Neural cell (in vitro differentiated cells): ENCODE measurements around the gene PAN2. TPM values are rescaled to one million over a fixed set of nuclear protein-coding genes. Genes with fewer than 3 reads are reported as not detected.

ENCODE experiments used
- H2AFZ ChIP-seq: fragments of 200-600, 300-800 bp; sonication (generic), shearing (Covaris generic); 2 replicates; pipeline ENCODE4 v1.6.0; 2014; ENCODE audit warnings: low read depth, mild to moderate bottlenecking, antibody characterized with exemption, low read length, moderate library complexity
- H3F3A ChIP-seq: fragments of 200-600 bp; shearing (Covaris generic); 2 replicates; pipeline ENCODE4 v1.6.1; 2016; ENCODE audit warnings: mild to moderate bottlenecking, moderate library complexity, mixed read lengths, antibody characterized with exemption, low read length; ENCODE audit not compliant: insufficient read depth, poor library complexity, severe bottlenecking
- H3K27ac ChIP-seq: fragments of 200-600, 300-800 bp; sonication (generic), shearing (Covaris generic); 2 replicates; pipeline ENCODE4 v1.5.1; 2014; ENCODE audit warnings: mild to moderate bottlenecking, low read length, moderate library complexity
- H3K27me3 ChIP-seq: fragments of 300-800, 200-600 bp; sonication (generic), shearing (Covaris generic); 2 replicates; pipeline ENCODE4 v1.6.0; 2014; ENCODE audit warnings: mild to moderate bottlenecking, low read depth, low read length, moderate library complexity; ENCODE audit not compliant: insufficient read depth
- H3K36me3 ChIP-seq: fragments of 300-800, 200-600 bp; sonication (generic), shearing (Covaris generic); 2 replicates; pipeline ENCODE4 v1.5.1; 2014; ENCODE audit warnings: mild to moderate bottlenecking, antibody characterized with exemption, low read length, moderate library complexity; ENCODE audit not compliant: insufficient read depth
- H3K4me2 ChIP-seq: fragments of 300-800, 200-600 bp; sonication (generic), shearing (Covaris generic); 2 replicates; pipeline ENCODE4 v1.6.0; 2014; ENCODE audit warnings: mild to moderate bottlenecking, low read length
- H3K4me3 ChIP-seq: fragments of 300-800, 200-600 bp; sonication (generic), shearing (Covaris generic); 2 replicates; pipeline ENCODE4 v1.5.1; 2014; ENCODE audit warnings: mild to moderate bottlenecking, low read length, moderate library complexity
- H3K79me2 ChIP-seq: fragments of 200-600 bp; shearing (Covaris generic); replicated peaks from 2 replicates; pipeline ENCODE4 v1.6.0; 2014; ENCODE audit warnings: mild to moderate bottlenecking, low read length, moderate library complexity; ENCODE audit not compliant: insufficient read depth
- H3K9ac ChIP-seq: fragments of 300-800, 200-600 bp; sonication (generic), shearing (Covaris generic); 2 replicates; pipeline ENCODE4 v1.6.1; 2016; ENCODE audit warnings: mild to moderate bottlenecking, low read length, mixed read lengths
- H3K9me2 ChIP-seq: fragments of 200-600 bp; shearing (Covaris generic); 2 replicates; pipeline ENCODE4 v1.6.1; 2016; ENCODE audit warnings: mild to moderate bottlenecking, low read length, mixed read lengths; ENCODE audit not compliant: insufficient read depth
- H3K9me3 ChIP-seq: fragments of 200-600, 300-800 bp; sonication (generic), shearing (Covaris generic); 2 replicates; pipeline ENCODE4 v1.6.1; 2016; ENCODE audit warnings: mild to moderate bottlenecking, mixed run types, low read length, moderate library complexity, mixed read lengths
- H4K20me1 ChIP-seq: fragments of 200-600 bp; shearing (Covaris generic); 2 replicates; pipeline ENCODE4 v1.6.1; 2016; ENCODE audit warnings: mild to moderate bottlenecking, mixed run types; ENCODE audit not compliant: insufficient read depth
- EP300 ChIP-seq: fragments of 450-650 bp; conservative IDR thresholded peaks from 2 replicates; pipeline ENCODE4 v1.6.1; 2014; ENCODE audit warnings: antibody characterized with exemption, mild to moderate bottlenecking, moderate library complexity; ENCODE audit not compliant: poor library complexity, severe bottlenecking
- EZH2 ChIP-seq: fragments of 200-600, 300-800 bp; shearing (Covaris generic), sonication (generic); IDR thresholded peaks from 2 replicates; pipeline ENCODE4 v1.6.1; 2014; ENCODE audit warnings: antibody characterized with exemption, low read length, borderline replicate concordance, mild to moderate bottlenecking; ENCODE audit not compliant: insufficient read depth, poor library complexity, severe bottlenecking
- MXI1 ChIP-seq: fragments of 450-650 bp; conservative IDR thresholded peaks from 2 replicates; pipeline ENCODE4 v1.6.1; 2014; ENCODE audit warnings: antibody characterized with exemption, mild to moderate bottlenecking; ENCODE audit not compliant: poor library complexity, severe bottlenecking
- POLR2AphosphoS5 ChIP-seq: IDR thresholded peaks from 2 replicates; pipeline ENCODE4 v1.6.1; 2012
- RAD21 ChIP-seq: fragments of 450-650 bp; conservative IDR thresholded peaks from 2 replicates; pipeline ENCODE4 v1.6.1; 2014; ENCODE audit warnings: antibody characterized with exemption, mild to moderate bottlenecking, moderate library complexity
- REST ChIP-seq: IDR thresholded peaks from 2 replicates; pipeline ENCODE4 v1.6.1; 2012; ENCODE audit warnings: borderline replicate concordance
- SMC3 ChIP-seq: fragments of 450-650 bp; conservative IDR thresholded peaks from 2 replicates; pipeline ENCODE4 v1.6.1; 2014; ENCODE audit warnings: antibody characterized with exemption, mild to moderate bottlenecking, moderate library complexity; ENCODE audit not compliant: poor library complexity
- TAF1 ChIP-seq: IDR thresholded peaks from 2 replicates; pipeline ENCODE4 v1.6.1; 2012; ENCODE audit warnings: low read depth
- polyA plus RNA-seq: library from polyadenylated mRNA; depleted of rRNA; stranded (reverse); fragments of >200 nt; gene quantifications from 2 replicates; pipeline ENCODE4 v1.2.3, GENCODE V29; 2014
- TF ChIP-seq, protein P1 (sequence below): fragments of 450-650 bp; IDR thresholded peaks from 2 replicates; pipeline ENCODE4 v1.5.1; 2014; ENCODE audit warnings: antibody characterized with exemption, mild to moderate bottlenecking, moderate library complexity; ENCODE audit not compliant: poor library complexity, severe bottlenecking

The PAN2 gene
- polyA plus RNA-seq, 1 donor from 2014 or later = 63.0 TPM

- Histone ChIP-seq H3K36me3 (no peaks in the 10 kb centered on the region), H3K9me3 (peaks cover 3% of the 10 kb centered on the region), H3K79me2 (no peaks in the 10 kb centered on the region), H2AFZ (no peak overlapping the region), H4K20me1 (no peaks in the 10 kb centered on the region), H3K9ac (no peak overlapping the region), H3F3A (no peaks in the 10 kb centered on the region), H3K4me3 (no peak overlapping the region), H3K4me2 (no peak overlapping the region), H3K27ac (no peak overlapping the region), H3K27me3 (no peaks in the 10 kb centered on the region), H3K9me2 (no peaks in the 10 kb centered on the region)
- TF ChIP-seq POLR2AphosphoS5 (no peak), REST (no peak), EP300 (no peak), RAD21 (no peak), SMC3 (no peak), TAF1 (no peak), MXI1 (no peak), EZH2 (no peak)
- TF ChIP-seq, protein P1, sequence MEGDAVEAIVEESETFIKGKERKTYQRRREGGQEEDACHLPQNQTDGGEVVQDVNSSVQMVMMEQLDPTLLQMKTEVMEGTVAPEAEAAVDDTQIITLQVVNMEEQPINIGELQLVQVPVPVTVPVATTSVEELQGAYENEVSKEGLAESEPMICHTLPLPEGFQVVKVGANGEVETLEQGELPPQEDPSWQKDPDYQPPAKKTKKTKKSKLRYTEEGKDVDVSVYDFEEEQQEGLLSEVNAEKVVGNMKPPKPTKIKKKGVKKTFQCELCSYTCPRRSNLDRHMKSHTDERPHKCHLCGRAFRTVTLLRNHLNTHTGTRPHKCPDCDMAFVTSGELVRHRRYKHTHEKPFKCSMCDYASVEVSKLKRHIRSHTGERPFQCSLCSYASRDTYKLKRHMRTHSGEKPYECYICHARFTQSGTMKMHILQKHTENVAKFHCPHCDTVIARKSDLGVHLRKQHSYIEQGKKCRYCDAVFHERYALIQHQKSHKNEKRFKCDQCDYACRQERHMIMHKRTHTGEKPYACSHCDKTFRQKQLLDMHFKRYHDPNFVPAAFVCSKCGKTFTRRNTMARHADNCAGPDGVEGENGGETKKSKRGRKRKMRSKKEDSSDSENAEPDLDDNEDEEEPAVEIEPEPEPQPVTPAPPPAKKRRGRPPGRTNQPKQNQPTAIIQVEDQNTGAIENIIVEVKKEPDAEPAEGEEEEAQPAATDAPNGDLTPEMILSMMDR = no peak
These were observed 41.2 kb upstream of the PAN2 start for GRCh38 chr12:56374726-56375597.

DNA sequence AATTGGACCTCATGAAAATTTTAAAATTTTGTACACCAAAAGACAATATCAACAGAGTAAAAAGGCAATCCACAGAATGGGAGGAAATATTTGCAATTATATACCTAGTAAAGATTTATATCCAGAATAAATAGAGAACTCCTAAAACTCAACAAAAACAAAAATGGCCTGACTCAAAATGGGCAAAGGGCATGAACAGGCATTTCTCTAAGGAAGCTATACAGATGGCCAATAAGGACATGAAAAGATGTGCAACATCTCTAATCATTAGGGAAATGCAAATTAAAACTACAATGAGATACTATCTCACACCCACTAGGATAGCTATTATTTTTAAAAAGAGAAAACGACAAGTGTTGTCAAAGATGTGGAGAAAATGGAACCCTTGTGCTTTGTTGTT lies 39.7 kb upstream of the PAN2 start:
- no peaks in the 10 kb centered on the region for H4K20me1 ChIP-seq
- H3K27ac ChIP-seq = no peak overlapping the region
- no peak overlapping the region for H3K4me2 ChIP-seq
- H3K9me3 ChIP-seq = peaks cover 3% of the 10 kb centered on the region
- H3K79me2 ChIP-seq = no peaks in the 10 kb centered on the region
- TF ChIP-seq, protein P1 = no peak
- TF ChIP-seq TAF1 (no peak), SMC3 (no peak), EZH2 (no peak), MXI1 (no peak), RAD21 (no peak), REST (no peak), POLR2AphosphoS5 (no peak), EP300 (no peak)
- no peak overlapping the region for H3K4me3 ChIP-seq
- no peak overlapping the region for H2AFZ ChIP-seq
- no peak overlapping the region for H3K9ac ChIP-seq
- no peaks in the 10 kb centered on the region for H3K27me3 ChIP-seq
- no peaks in the 10 kb centered on the region for H3K36me3 ChIP-seq
- no peaks in the 10 kb centered on the region for H3K9me2 ChIP-seq
- no peaks in the 10 kb centered on the region for H3F3A ChIP-seq
